Natural killer cell (primary cell): ENCODE data around the gene HMCN2. TPM values are rescaled to one million over a fixed set of nuclear protein-coding genes. Genes with fewer than 3 reads are reported as not detected.

ENCODE experiments used
- ATAC-seq, 3 donors: fragments of 150-1000 bp in 2 of 3; fragments of 200-7000 bp in 1 of 3; cut with Tn5 transposase; 1 replicate in 1 of 3; 2 replicates in 2 of 3; pipeline ENCODE4 v1.10.0; 2021; ENCODE audit warnings: mild to moderate bottlenecking in 2 of 3, moderate library complexity in 2 of 3
- DNase-seq, 2 donors: peaks; one replicate each; pipeline versions ENCODE4 v3.0.0 to v3.0.0-alpha.2; 2013 to 2021; ENCODE audit warnings: mixed read lengths in 1 of 2
- H3K27ac ChIP-seq: one replicate; pipeline ENCODE4 v1.5.1; 2013; ENCODE audit warnings: mild to moderate bottlenecking, low read length
- H3K27me3 ChIP-seq: one replicate; pipeline ENCODE4 v1.6.1; 2013; ENCODE audit warnings: low read length; ENCODE audit not compliant: control insufficient read depth, insufficient read depth
- H3K36me3 ChIP-seq: one replicate; pipeline ENCODE4 v1.6.1; 2013; ENCODE audit warnings: low read length; ENCODE audit not compliant: control insufficient read depth, insufficient read depth
- H3K4me1 ChIP-seq: one replicate; pipeline ENCODE4 v1.6.1; 2013; ENCODE audit warnings: low read length; ENCODE audit not compliant: control insufficient read depth, insufficient read depth
- H3K4me3 ChIP-seq: one replicate; pipeline ENCODE4 v1.5.1; 2013; ENCODE audit warnings: low read length
- H3K9me3 ChIP-seq: one replicate; pipeline ENCODE4 v1.6.1; 2013; ENCODE audit warnings: low read length; ENCODE audit not compliant: control insufficient read depth, insufficient read depth
- H3K27ac Mint-ChIP-seq, 2 donors: one replicate each; pipeline ENCODE4 v1.8.0; 2022; ENCODE audit warnings: mild to moderate bottlenecking in 2 of 2, mixed read lengths in 2 of 2, moderate library complexity in 1 of 2
- H3K27me3 Mint-ChIP-seq, 2 donors: one replicate each; pipeline ENCODE4 v1.8.0; 2022; ENCODE audit warnings: low read depth in 2 of 2, mixed read lengths in 2 of 2
- H3K36me3 Mint-ChIP-seq: one replicate; pipeline ENCODE4 v1.8.0; 2022; ENCODE audit warnings: mixed read lengths
- H3K4me1 Mint-ChIP-seq, 2 donors: one replicate each; pipeline ENCODE4 v1.8.0; 2022; ENCODE audit warnings: mixed read lengths in 2 of 2
- H3K4me3 Mint-ChIP-seq: one replicate; pipeline ENCODE4 v1.8.0; 2022; ENCODE audit warnings: mild to moderate bottlenecking, moderate library complexity, mixed read lengths
- H3K9me3 Mint-ChIP-seq, 2 donors: one replicate each; pipeline ENCODE4 v1.8.0; 2022; ENCODE audit warnings: mixed read lengths in 2 of 2
- WGBS: methylation state at CpG from one replicate; pipeline ENCODE4 v1.1.7; 2013; ENCODE audit warnings: missing lambda C conversion rate; ENCODE audit not compliant: insufficient coverage; 5-methylcytosine and 5-hydroxymethylcytosine counted together
- intact Hi-C: fragments of 100-400 bp; cut with micrococcal nuclease; formaldehyde crosslinking; loops from one replicate; pipeline ENCODE4 v1.14.2; 2022
- total RNA-seq, 4 donors: library from RNA; stranded (reverse); fragments of 120-200 nt in 1 of 4; gene quantifications; one replicate each; pipeline versions ENCODE4 v1.2.3 to v1.2.4, GENCODE V29; 2013 to 2022
- TF ChIP-seq, protein P1 (sequence below): fragments of 200-600 bp; IDR thresholded peaks from one replicate; pipeline ENCODE4 v1.8.0; 2022; ENCODE audit warnings: antibody characterized with exemption

HMCN2 gene
- total RNA-seq, 3 donors from 2014 or later (not counting 1 experiment from before 2014, with no cell fraction given) = not detected

DNA sequence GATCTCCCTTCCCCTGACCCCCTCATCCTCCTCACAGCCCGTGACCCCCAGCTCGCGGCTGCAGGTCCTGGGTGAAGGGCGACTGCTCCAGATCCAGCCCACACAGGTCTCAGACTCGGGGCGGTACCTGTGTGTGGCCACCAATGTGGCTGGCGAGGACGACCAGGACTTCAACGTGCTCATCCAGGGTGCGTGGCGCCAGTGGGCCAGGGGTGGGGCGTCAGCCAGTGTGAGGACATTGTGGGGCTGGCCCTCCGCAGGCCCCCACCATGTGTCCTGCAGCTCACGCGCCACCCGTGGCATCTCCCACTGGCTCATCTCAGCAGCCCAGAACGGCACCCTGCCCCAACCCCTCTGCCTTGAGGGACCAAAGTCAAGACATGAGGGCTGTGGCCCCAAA, 112.1 kb downstream of the HMCN2 start:
- H3K9me3 ChIP-seq = no peaks in the 10 kb centered on the region
- intact Hi-C loops = no loop called here
- no peaks in the 10 kb centered on the region for H3K27me3 ChIP-seq
- Mint-ChIP-seq H3K9me3 (no peaks in the 10 kb centered on the region), H3K27ac (no peak overlapping the region), H3K4me3 (no peak overlapping the region), H3K4me1 (no peaks in the 10 kb centered on the region), H3K27me3 (peaks cover 0 to 3% of the 10 kb centered on the region in 2 donors), H3K36me3 (no peaks in the 10 kb centered on the region)
- TF ChIP-seq, protein P1, sequence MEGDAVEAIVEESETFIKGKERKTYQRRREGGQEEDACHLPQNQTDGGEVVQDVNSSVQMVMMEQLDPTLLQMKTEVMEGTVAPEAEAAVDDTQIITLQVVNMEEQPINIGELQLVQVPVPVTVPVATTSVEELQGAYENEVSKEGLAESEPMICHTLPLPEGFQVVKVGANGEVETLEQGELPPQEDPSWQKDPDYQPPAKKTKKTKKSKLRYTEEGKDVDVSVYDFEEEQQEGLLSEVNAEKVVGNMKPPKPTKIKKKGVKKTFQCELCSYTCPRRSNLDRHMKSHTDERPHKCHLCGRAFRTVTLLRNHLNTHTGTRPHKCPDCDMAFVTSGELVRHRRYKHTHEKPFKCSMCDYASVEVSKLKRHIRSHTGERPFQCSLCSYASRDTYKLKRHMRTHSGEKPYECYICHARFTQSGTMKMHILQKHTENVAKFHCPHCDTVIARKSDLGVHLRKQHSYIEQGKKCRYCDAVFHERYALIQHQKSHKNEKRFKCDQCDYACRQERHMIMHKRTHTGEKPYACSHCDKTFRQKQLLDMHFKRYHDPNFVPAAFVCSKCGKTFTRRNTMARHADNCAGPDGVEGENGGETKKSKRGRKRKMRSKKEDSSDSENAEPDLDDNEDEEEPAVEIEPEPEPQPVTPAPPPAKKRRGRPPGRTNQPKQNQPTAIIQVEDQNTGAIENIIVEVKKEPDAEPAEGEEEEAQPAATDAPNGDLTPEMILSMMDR = no peak
- H3K27ac ChIP-seq = no peak overlapping the region
- 90% methylated on average over 17 of the region's 17 CpGs for WGBS
- DNase-seq (no peak), ATAC-seq (no peak)
- no peaks in the 10 kb centered on the region for H3K36me3 ChIP-seq
- no peaks in the 10 kb centered on the region for H3K4me1 ChIP-seq
- H3K4me3 ChIP-seq = no peak overlapping the region

DNA sequence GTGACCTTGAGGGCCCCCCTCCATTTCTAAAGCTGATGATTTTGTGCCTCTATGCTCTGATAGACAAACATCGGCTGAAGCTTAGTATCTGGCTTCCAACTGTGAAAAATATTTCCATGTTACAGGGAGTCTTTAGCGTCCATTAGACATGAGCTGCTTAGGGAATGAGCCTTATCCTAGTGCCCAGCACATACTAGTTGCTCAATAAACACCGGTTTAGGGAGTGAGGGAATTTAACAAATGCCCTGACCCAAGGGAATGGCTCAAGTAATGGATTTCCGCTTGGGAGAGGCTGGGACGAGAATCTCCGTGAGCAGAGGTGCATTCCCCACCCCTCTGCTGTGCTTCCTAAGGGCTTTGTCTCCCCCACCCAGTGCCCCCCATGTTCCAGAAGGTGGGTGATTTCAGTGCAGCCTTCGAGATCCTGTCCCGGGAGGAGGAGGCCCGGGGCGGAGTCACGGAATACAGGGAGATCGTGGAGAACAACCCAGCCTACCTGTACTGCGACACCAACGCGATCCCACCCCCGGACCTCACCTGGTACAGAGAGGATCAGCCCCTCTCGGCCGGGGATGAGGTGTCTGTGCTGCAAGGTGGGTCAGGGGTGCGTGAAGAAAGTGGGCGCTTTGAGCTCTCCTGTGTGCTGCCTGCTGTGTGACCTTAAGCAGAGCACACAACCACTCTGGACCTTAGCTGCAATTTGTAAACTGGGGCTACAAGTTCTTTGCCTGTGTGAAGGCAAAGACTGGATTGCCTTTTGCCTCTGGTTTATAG, 113.5 kb downstream of the HMCN2 start:
- H3K4me1 ChIP-seq = no peaks in the 10 kb centered on the region
- DNase-seq (no peak), ATAC-seq (no peak)
- Mint-ChIP-seq H3K27ac (no peak overlapping the region), H3K36me3 (no peaks in the 10 kb centered on the region), H3K4me1 (no peaks in the 10 kb centered on the region), H3K27me3 (no peaks in the 10 kb centered on the region), H3K9me3 (no peaks in the 10 kb centered on the region), H3K4me3 (no peak overlapping the region)
- H3K36me3 ChIP-seq = no peaks in the 10 kb centered on the region
- H3K9me3 ChIP-seq = no peaks in the 10 kb centered on the region
- WGBS = 87% methylated on average over 20 of the region's 20 CpGs
- H3K27me3 ChIP-seq = no peaks in the 10 kb centered on the region
- TF ChIP-seq, protein P1 = no peak
- no peak overlapping the region for H3K27ac ChIP-seq
- no peak overlapping the region for H3K4me3 ChIP-seq
- intact Hi-C loops = no loop called here

DNA sequence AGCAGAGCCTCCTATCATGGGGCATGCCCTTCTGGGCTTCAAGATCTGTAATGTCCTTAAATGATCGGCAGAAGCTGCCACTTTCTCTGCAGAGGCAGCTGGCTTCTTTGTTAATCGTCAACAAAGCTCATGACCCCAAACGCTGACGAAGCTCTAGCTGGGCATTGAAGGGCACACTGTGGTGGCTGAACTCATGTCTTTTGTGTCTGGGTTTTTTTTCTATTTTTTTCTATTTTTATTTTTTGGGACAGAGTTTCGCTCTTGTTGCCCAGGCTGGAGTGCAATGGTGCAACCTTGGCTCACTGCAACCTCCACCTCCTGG, 114.0 kb downstream of the HMCN2 start:
- ATAC-seq (no peak), DNase-seq (no peak)
- no peak overlapping the region for H3K27ac Mint-ChIP-seq
- no peaks in the 10 kb centered on the region for H3K27me3 ChIP-seq
- no peaks in the 10 kb centered on the region for H3K4me1 Mint-ChIP-seq
- no peaks in the 10 kb centered on the region for H3K36me3 Mint-ChIP-seq
- intact Hi-C loops = no loop called here
- H3K27me3 Mint-ChIP-seq = no peaks in the 10 kb centered on the region
- no peaks in the 10 kb centered on the region for H3K36me3 ChIP-seq
- H3K9me3 Mint-ChIP-seq = no peaks in the 10 kb centered on the region
- no peaks in the 10 kb centered on the region for H3K4me1 ChIP-seq
- WGBS = 78% methylated on average over 4 of the region's 5 CpGs
- H3K4me3 Mint-ChIP-seq = no peak overlapping the region
- no peak overlapping the region for H3K27ac ChIP-seq
- no peaks in the 10 kb centered on the region for H3K9me3 ChIP-seq
- TF ChIP-seq, protein P1 = no peak
- no peak overlapping the region for H3K4me3 ChIP-seq

DNA sequence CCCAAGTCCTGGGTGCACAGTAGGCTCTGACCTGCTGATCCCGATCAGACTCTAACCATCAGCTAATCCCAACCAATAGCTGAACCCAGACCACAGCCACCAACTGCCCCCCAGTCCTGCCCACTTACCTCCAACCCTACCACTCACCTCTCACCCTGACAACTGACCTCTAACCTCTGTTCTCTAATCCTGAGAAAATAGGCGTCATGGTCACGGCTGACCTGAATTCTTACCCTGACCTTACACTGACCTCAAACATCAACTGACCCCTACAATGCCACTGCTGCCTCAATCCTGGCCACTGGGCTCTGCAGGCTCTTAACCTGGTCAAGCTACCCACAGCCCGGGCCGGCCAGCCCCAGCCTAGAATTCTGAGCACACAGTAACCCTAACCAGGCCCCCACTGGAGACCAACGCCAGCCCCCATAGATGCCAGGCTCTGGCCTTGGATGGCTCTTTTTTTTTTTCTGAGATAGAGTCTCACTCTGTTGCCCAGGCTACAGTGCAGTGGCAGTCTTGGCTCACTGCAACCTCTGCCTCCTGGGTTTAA, 115.4 kb downstream of the HMCN2 start:
- intact Hi-C loops = no loop called here
- DNase-seq = no peak
- 89% methylated on average over 6 of the region's 6 CpGs for WGBS
- H3K9me3 ChIP-seq = no peaks in the 10 kb centered on the region
- Mint-ChIP-seq H3K27ac (no peak overlapping the region), H3K36me3 (no peaks in the 10 kb centered on the region), H3K4me3 (no peak overlapping the region), H3K9me3 (no peaks in the 10 kb centered on the region), H3K4me1 (no peaks in the 10 kb centered on the region), H3K27me3 (no peaks in the 10 kb centered on the region)
- no peaks in the 10 kb centered on the region for H3K27me3 ChIP-seq
- no peak overlapping the region for H3K4me3 ChIP-seq
- no peak overlapping the region for H3K27ac ChIP-seq
- no peaks in the 10 kb centered on the region for H3K4me1 ChIP-seq
- TF ChIP-seq, protein P1 = no peak
- no peaks in the 10 kb centered on the region for H3K36me3 ChIP-seq
- ATAC-seq = no peak
